Endodermal cell (in vitro differentiated cells): ENCODE data around the gene HADHA. TPM values are rescaled to one million over a fixed set of nuclear protein-coding genes. Genes with fewer than 3 reads are reported as not detected.

ENCODE experiments used
- DNase-seq: peaks from one replicate; pipeline ENCODE4 v3.0.0-alpha.2; 2017
- H3K27ac ChIP-seq: 2 replicates; pipeline ENCODE4 v1.5.1; 2013; ENCODE audit warnings: mild to moderate bottlenecking, low read depth, low read length, moderate library complexity
- H3K27me3 ChIP-seq: 2 replicates; pipeline ENCODE4 v1.6.1; 2013; ENCODE audit warnings: mild to moderate bottlenecking, low read length, moderate library complexity; ENCODE audit not compliant: insufficient read depth, control insufficient read depth, poor library complexity, severe bottlenecking
- H3K36me3 ChIP-seq: 2 replicates; pipeline ENCODE4 v1.7.0; 2013; ENCODE audit warnings: mild to moderate bottlenecking, low read length, moderate library complexity; ENCODE audit not compliant: control insufficient read depth, insufficient read depth
- H3K4me1 ChIP-seq: one replicate; pipeline ENCODE4 v1.7.0; 2013; ENCODE audit warnings: low read length; ENCODE audit not compliant: control insufficient read depth, insufficient read depth
- H3K4me3 ChIP-seq: 2 replicates; pipeline ENCODE4 v1.5.1; 2013; ENCODE audit warnings: mild to moderate bottlenecking, low read length, moderate library complexity
- H3K9ac ChIP-seq: 2 replicates; pipeline ENCODE4 v1.6.1; 2013; ENCODE audit warnings: mild to moderate bottlenecking, low read length, moderate library complexity; ENCODE audit not compliant: poor library complexity, severe bottlenecking; ENCODE audit errors: extremely low read depth
- H3K9me3 ChIP-seq: 2 replicates; pipeline ENCODE4 v1.6.1; 2013; ENCODE audit warnings: mild to moderate bottlenecking, low read length, moderate library complexity; ENCODE audit not compliant: control insufficient read depth
- H3K27ac Mint-ChIP-seq: 2 replicates; pipeline ENCODE4 v1.8.0; 2020; ENCODE audit warnings: mixed read lengths
- H3K27me3 Mint-ChIP-seq: 2 replicates; pipeline ENCODE4 v1.8.0; 2021; ENCODE audit warnings: mild to moderate bottlenecking, mixed read lengths; ENCODE audit not compliant: insufficient read depth
- H3K36me3 Mint-ChIP-seq: 2 replicates; pipeline ENCODE4 v1.8.0; 2020; ENCODE audit warnings: low read depth, mixed read lengths
- H3K4me1 Mint-ChIP-seq: 2 replicates; pipeline ENCODE4 v1.8.0; 2020; ENCODE audit warnings: mixed read lengths
- H3K4me3 Mint-ChIP-seq: 2 replicates; pipeline ENCODE4 v1.8.0; 2020; ENCODE audit warnings: mild to moderate bottlenecking, moderate library complexity, mixed read lengths
- H3K9me3 Mint-ChIP-seq: 2 replicates; pipeline ENCODE4 v1.8.0; 2020; ENCODE audit warnings: mild to moderate bottlenecking, mixed read lengths
- WGBS, 2 experiments: methylation state at CpG; one replicate each; pipeline versions ENCODE4 v1.1.5 to v1.1.7; 2013; ENCODE audit warnings: missing lambda C conversion rate in 2 of 2, mixed read lengths in 1 of 2; ENCODE audit not compliant: insufficient coverage in 1 of 2, insufficient read length in 1 of 2; 5-methylcytosine and 5-hydroxymethylcytosine counted together
- total RNA-seq, 2 donors: library from RNA; stranded (reverse); fragmentation: NEBNext Ultra II Directional in 1 of 2; extraction: Animal tissue kit (Norgen Biotek cat#: 25700) in 1 of 2; gene quantifications; 2 replicates in 1 of 2; 3 replicates in 1 of 2; pipeline ENCODE4 v1.2.1, GENCODE V29; 2021
- TF ChIP-seq, protein P1 (sequence below): fragments of 200-600 bp; sonication (generic); conservative IDR thresholded peaks from 2 replicates; pipeline ENCODE4 v1.5.0; 2021; ENCODE audit warnings: antibody characterized with exemption, mild to moderate bottlenecking

The HADHA gene
- total RNA-seq, 2 donors from 2014 or later: 83.8 to 86.7 TPM

DNA sequence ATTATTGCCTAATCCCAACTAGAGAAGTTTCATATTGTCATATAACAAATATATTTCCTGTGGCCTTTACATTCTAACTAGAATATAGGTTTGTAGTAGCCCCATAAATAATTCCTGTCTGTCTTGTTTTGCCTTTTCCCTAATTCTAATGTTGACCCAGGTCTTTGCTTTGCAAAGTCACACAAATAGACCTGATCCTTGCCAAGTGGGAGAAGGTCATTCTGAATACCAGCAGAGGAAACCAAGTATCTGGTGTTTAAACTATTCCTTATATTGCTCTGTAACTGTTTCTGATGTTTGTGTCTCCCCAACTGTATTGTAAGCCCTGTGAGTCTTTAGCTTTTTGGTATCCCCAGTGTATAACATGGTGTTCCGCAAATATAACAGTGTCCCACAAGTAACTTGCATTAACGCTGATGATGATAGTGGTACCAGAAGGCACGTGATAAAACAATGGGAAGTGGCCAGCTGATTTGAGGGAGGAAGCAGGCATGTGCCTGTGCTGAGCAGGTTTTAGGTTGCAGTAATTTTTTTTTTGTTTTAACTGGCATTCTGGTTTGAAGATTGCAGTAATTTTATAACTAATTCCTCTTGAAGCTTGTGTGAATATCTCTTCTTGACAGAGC lies 11.4 kb upstream of the HADHA start:
- 78 to 97% methylated on average over 3 of the region's 3 CpGs for WGBS, 2 experiments
- no peak for DNase-seq
- H3K9ac ChIP-seq: no peak overlapping the region
- H3K4me3 ChIP-seq: no peak overlapping the region
- H3K36me3 ChIP-seq: peaks cover 25% of the 10 kb centered on the region
- H3K27ac ChIP-seq: no peak overlapping the region
- H3K4me1 ChIP-seq: no peaks in the 10 kb centered on the region
- H3K9me3 Mint-ChIP-seq: peaks cover 5% of the 10 kb centered on the region
- no peaks in the 10 kb centered on the region for H3K27me3 Mint-ChIP-seq
- H3K4me3 Mint-ChIP-seq: no peak overlapping the region
- H3K4me1 Mint-ChIP-seq: no peaks in the 10 kb centered on the region
- no peaks in the 10 kb centered on the region for H3K27me3 ChIP-seq
- TF ChIP-seq, protein P1, sequence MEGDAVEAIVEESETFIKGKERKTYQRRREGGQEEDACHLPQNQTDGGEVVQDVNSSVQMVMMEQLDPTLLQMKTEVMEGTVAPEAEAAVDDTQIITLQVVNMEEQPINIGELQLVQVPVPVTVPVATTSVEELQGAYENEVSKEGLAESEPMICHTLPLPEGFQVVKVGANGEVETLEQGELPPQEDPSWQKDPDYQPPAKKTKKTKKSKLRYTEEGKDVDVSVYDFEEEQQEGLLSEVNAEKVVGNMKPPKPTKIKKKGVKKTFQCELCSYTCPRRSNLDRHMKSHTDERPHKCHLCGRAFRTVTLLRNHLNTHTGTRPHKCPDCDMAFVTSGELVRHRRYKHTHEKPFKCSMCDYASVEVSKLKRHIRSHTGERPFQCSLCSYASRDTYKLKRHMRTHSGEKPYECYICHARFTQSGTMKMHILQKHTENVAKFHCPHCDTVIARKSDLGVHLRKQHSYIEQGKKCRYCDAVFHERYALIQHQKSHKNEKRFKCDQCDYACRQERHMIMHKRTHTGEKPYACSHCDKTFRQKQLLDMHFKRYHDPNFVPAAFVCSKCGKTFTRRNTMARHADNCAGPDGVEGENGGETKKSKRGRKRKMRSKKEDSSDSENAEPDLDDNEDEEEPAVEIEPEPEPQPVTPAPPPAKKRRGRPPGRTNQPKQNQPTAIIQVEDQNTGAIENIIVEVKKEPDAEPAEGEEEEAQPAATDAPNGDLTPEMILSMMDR: no peak
- H3K27ac Mint-ChIP-seq: no peak overlapping the region
- H3K36me3 Mint-ChIP-seq: peaks cover 38% of the 10 kb centered on the region
- H3K9me3 ChIP-seq: peaks cover 15% of the 10 kb centered on the region

DNA sequence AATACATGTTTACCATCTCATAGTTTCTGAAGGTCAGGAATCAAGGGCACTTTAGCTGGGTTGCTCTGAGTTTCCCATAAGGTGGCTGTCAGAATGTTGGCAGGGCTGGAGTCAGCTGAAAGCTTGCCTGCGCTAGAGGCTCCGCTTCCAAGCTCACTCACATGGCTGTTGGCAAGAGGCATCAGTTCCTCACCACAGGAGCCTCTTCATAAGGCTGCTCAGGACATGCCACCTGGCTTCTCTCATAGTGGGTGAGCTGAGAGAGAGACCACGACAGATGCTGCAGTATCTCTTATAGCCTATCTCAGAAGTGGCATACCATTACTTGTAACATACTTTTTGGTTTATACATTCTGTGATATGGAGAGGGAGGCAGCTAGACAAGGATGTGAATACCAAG lies 7.5 kb upstream of the HADHA start:
- no peaks in the 10 kb centered on the region for H3K9me3 Mint-ChIP-seq

GRCh38 chr2:26249625-26250024 lies 5.2 kb upstream of the HADHA start:
- H3K27ac ChIP-seq: no peak overlapping the region
- Mint-ChIP-seq H3K27ac (no peak overlapping the region), H3K4me3 (no peak overlapping the region), H3K9me3 (no peaks in the 10 kb centered on the region), H3K4me1 (peaks cover 16% of the 10 kb centered on the region), H3K27me3 (peaks cover 4% of the 10 kb centered on the region), H3K36me3 (peaks cover 2% of the 10 kb centered on the region)
- no peak for DNase-seq
- H3K27me3 ChIP-seq: no peaks in the 10 kb centered on the region
- H3K36me3 ChIP-seq: peaks cover 2% of the 10 kb centered on the region
- TF ChIP-seq, protein P1: no peak
- no peak overlapping the region for H3K9ac ChIP-seq
- WGBS, 2 experiments: 98 to 100% methylated on average over 2 of the region's 2 CpGs
- no peak overlapping the region for H3K4me3 ChIP-seq
- no peaks in the 10 kb centered on the region for H3K4me1 ChIP-seq
- H3K9me3 ChIP-seq: no peaks in the 10 kb centered on the region

More for the DNA sequence above, 7.5 kb upstream of the HADHA start:
- WGBS, 2 experiments: 95% methylated on average over 3 of the region's 3 CpGs; no CpG with 5 or more reads in 1 of the 2 experiments
- H3K9ac ChIP-seq: no peak overlapping the region
- peaks cover 11% of the 10 kb centered on the region for H3K36me3 ChIP-seq
- Mint-ChIP-seq H3K27ac (no peak overlapping the region), H3K4me1 (peaks cover 3% of the 10 kb centered on the region), H3K27me3 (no peaks in the 10 kb centered on the region), H3K36me3 (peaks cover 8% of the 10 kb centered on the region), H3K4me3 (no peak overlapping the region)
- no peaks in the 10 kb centered on the region for H3K4me1 ChIP-seq
- TF ChIP-seq, protein P1: no peak
- DNase-seq: no peak
- H3K4me3 ChIP-seq: no peak overlapping the region
- no peaks in the 10 kb centered on the region for H3K9me3 ChIP-seq
- H3K27me3 ChIP-seq: no peaks in the 10 kb centered on the region
- no peak overlapping the region for H3K27ac ChIP-seq
